ENCODE results near the gene DTNA. TPM values are rescaled to one million over a fixed set of nuclear protein-coding genes. Genes with fewer than 3 reads are reported as not detected.

The DTNA gene
- total and polyA plus RNA-seq, 2 of the 8 experiments (the other 6 are each of a cell fraction or from before 2014, with no cell fraction given) = 30.2 to 32.7 TPM

DNA sequence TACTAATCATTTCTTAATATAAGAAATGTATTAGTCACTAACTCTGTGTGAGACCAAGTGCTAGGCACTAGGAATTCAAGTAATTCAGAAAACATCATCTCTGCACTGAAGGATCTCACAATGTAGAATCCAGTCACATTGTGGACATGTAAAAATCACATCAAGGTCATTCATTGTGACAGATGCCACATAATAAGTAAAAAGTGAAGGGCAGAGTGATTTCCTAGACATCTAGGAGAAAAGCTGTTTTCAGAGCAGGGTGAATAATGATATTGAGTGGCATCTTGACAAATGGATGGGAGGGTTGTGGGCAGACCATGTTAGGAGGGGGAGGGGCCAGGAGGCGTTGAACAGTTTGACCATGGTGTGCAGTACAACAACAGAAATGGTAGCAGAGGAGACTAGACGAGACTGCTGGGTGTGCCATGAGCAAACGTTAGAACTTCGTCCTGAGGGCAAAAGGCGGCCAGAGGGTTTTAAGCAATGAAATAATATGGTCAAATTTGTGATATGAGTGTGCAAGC lies 93.8 kb downstream of the DTNA start:
- H3K79me2 ChIP-seq (ENCODE audit: control insufficient read depth in 1 of 2, insufficient read depth in 2 of 2, low read length in 2 of 2) = no peaks in the 10 kb centered on the region
- peaks cover 0 to 14% (median 9%) of the 10 kb centered on the region in 4 experiments; a peak in 2 of 7 replicates for H3K4me1 ChIP-seq (replicated peaks in 1 of 4; ENCODE audit: control insufficient read depth in 3 of 4, insufficient read depth in 4 of 4, low read length in 3 of 4)
- no peak overlapping the region for H3K4ac ChIP-seq (replicated peaks; ENCODE audit: insufficient read length, low read depth, low read length)
- no peak overlapping the region for H4K8ac ChIP-seq (ENCODE audit: extremely low read depth, insufficient read depth, low read length)
- H4K5ac ChIP-seq (ENCODE audit: insufficient read length, low read depth, low read length) = no peak overlapping the region
- H3K9me3 ChIP-seq (ENCODE audit: insufficient read depth in 2 of 2, low read depth in 1 of 2, low read length in 1 of 2) = no peaks in the 10 kb centered on the region
- no peaks in the 10 kb centered on the region for H3K27me3 ChIP-seq (replicated peaks in 1 of 4; ENCODE audit: control insufficient read depth in 3 of 4, extremely low read depth in 1 of 4, insufficient read depth in 3 of 4, low read length in 3 of 4)
- H2BK12ac ChIP-seq (ENCODE audit: low read depth, low read length) = no peak overlapping the region
- H3K23me2 ChIP-seq (ENCODE audit: low read depth, low read length) = no peaks in the 10 kb centered on the region
- no peak overlapping the region for H2BK120ac ChIP-seq (replicated peaks; ENCODE audit: low read depth, low read length)
- no peak overlapping the region for H3K23ac ChIP-seq (ENCODE audit: insufficient read length)
- H4K20me1 ChIP-seq (replicated peaks in 1 of 2; ENCODE audit: control insufficient read depth in 1 of 2, insufficient read depth in 2 of 2, low read length in 2 of 2) = no peaks in the 10 kb centered on the region
- no peak for FAIRE-seq
- no peak for DNase-seq (ENCODE audit: low read depth in 1 of 2, low spot score in 2 of 2)
- H3K4me3 ChIP-seq (ENCODE audit: extremely low read depth in 1 of 4, insufficient read depth in 2 of 4, low read depth in 3 of 4, low read length in 4 of 4) = no peak overlapping the region
- H2BK20ac ChIP-seq (ENCODE audit: low read length) = no peak overlapping the region
- no peak overlapping the region for H2BK5ac ChIP-seq (ENCODE audit: low read depth, low read length)
- H2BK15ac ChIP-seq (ENCODE audit: low read length) = no peak overlapping the region
- no peak overlapping the region for H3K56ac ChIP-seq (replicated peaks; ENCODE audit: insufficient read length, low read depth, low read length)
- no peak overlapping the region for H4K91ac ChIP-seq (replicated peaks; ENCODE audit: insufficient read length, low read length)
- no peaks in the 10 kb centered on the region for H3K79me1 ChIP-seq (ENCODE audit: low read depth, low read length)
- CTCF ChIA-PET (ENCODE audit: partially characterized antibody) = interaction anchor here (1.2 to 2.6 kb wide), 5 partner anchors 10 to 143 kb away, joined by 3 to 9 read pairs (median 5); no protein-coding TSS in a partner anchor
- no peak overlapping the region for H3K18ac ChIP-seq (ENCODE audit: extremely low read depth, low read length)
- no peak overlapping the region for H3K14ac ChIP-seq (ENCODE audit: insufficient read length)
- no peak overlapping the region for H3K9ac ChIP-seq (replicated peaks in 1 of 4; ENCODE audit: extremely low read depth in 1 of 4, low read depth in 3 of 4, low read length in 3 of 4)
- no peaks in the 10 kb centered on the region for H3K36me3 ChIP-seq (ENCODE audit: control insufficient read depth in 2 of 4, insufficient read depth in 4 of 4, low read length in 3 of 4)
- H3K27ac ChIP-seq (ENCODE audit: low read depth, low read length) = no peak overlapping the region
- H3K4me2 ChIP-seq (ENCODE audit: insufficient read depth in 1 of 2, low read depth in 2 of 2, low read length in 2 of 2) = no peak overlapping the region
- POLR2A ChIA-PET (ENCODE audit: partially characterized antibody) = no interaction called here
- 90% methylated on average over 5 of the region's 5 CpGs; no CpG with 5 or more reads in 1 of the 2 experiments for whole genome bisulfite sequencing, 2 experiments (ENCODE audit: extremely low coverage in 1 of 2, insufficient coverage in 1 of 2, insufficient read length in 1 of 2, insufficient replicate concordance in 2 of 2, low coverage in 1 of 2, low lambda C conversion rate in 2 of 2, missing lambda C conversion rate in 1 of 2)
- H2AFZ ChIP-seq (ENCODE audit: low read length) = no peak overlapping the region
- no peak overlapping the region for H2AK5ac ChIP-seq (ENCODE audit: low read depth, low read length)
- TF ChIP-seq EP300 (IDR thresholded peaks at IDR 0.05; ENCODE audit: borderline replicate concordance in 1 of 2, low read depth in 2 of 2, low read length in 2 of 2) (no peak), CREB1 (IDR thresholded peaks at IDR 0.05) (no peak), NRF1 (IDR thresholded peaks at IDR 0.05; ENCODE audit: low read depth, low read length) (no peak), TCF12 (IDR thresholded peaks at IDR 0.05; ENCODE audit: low read depth, low read length) (no peak), SAP30 (IDR thresholded peaks at IDR 0.05; ENCODE audit: insufficient read depth, insufficient replicate concordance, low read length) (no peak), MAFK (IDR thresholded peaks at IDR 0.05; ENCODE audit: low read depth, low read length) (no peak), GTF2F1 (IDR thresholded peaks at IDR 0.05; ENCODE audit: borderline replicate concordance, low read depth, low read length) (no peak), ASH2L (IDR thresholded peaks at IDR 0.05; ENCODE audit: low read length) (no peak), TEAD4 (IDR thresholded peaks at IDR 0.05; ENCODE audit: low read depth, low read length) (no peak), YY1 (IDR thresholded peaks at IDR 0.05; ENCODE audit: low read depth, low read length) (no peak), HDAC6 (IDR thresholded peaks at IDR 0.05; ENCODE audit: low read depth, low read length) (no peak), CHD2 (IDR thresholded peaks at IDR 0.05; ENCODE audit: low read length) (no peak)
- TF ChIP-seq, protein P1, sequence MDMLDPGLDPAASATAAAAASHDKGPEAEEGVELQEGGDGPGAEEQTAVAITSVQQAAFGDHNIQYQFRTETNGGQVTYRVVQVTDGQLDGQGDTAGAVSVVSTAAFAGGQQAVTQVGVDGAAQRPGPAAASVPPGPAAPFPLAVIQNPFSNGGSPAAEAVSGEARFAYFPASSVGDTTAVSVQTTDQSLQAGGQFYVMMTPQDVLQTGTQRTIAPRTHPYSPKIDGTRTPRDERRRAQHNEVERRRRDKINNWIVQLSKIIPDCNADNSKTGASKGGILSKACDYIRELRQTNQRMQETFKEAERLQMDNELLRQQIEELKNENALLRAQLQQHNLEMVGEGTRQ (IDR thresholded peaks at IDR 0.05; ENCODE audit: low read length) = no peak
- TF ChIP-seq, protein P2, sequence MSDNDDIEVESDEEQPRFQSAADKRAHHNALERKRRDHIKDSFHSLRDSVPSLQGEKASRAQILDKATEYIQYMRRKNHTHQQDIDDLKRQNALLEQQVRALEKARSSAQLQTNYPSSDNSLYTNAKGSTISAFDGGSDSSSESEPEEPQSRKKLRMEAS (IDR thresholded peaks at IDR 0.05) = no peak
